CD1c-positive myeloid dendritic cell (primary cell): ENCODE measurements around the gene RHBDD1.

Experiments used
- DNase-seq: peaks from one replicate; pipeline ENCODE4 v3.0.0-alpha.2; 2016; ENCODE audit errors: extremely low spot score

RHBDD1 gene

DNA sequence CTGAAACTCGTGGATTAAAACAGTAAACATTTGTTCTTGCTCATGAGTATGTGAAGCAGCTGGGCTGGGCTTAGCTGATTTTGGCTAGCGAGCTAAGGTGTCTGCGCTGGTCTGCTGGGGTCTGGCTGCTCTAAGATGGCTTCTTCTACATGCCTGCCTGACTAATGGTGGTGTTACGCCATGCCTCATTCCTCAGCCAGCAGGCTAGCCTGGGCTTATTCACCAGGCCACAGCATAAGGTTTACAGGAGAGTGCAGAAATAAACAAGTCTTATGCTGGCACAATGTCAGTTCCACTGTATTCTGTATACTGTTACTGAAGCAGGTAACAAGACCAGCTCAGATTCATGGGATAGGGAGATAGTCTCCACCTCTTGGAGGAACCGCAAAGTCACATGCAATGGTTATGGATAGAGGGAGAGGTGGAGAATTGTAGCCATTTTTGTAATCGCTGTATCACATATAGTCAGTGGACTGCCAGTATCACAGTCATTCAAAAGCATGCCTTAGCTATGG is 80.0 kb downstream of the RHBDD1 start:
- DNase-seq, result no peak

- DNase-seq, result no peak
Measured at GRCh38 chr2:226916669-226917068, 80.8 kb downstream of the RHBDD1 start.

- no peak for DNase-seq
Measured at GRCh38 chr2:226932443-226932842, 96.6 kb downstream of the RHBDD1 start.

- DNase-seq, result no peak
Measured at GRCh38 chr2:226934546-226935201, 98.8 kb downstream of the RHBDD1 start.

- no peak for DNase-seq
Measured at GRCh38 chr2:226943862-226944620, 108.2 kb downstream of the RHBDD1 start.

GRCh38 chr2:226953206-226953605 is 117.4 kb downstream of the RHBDD1 start:
- DNase-seq, result no peak

DNA sequence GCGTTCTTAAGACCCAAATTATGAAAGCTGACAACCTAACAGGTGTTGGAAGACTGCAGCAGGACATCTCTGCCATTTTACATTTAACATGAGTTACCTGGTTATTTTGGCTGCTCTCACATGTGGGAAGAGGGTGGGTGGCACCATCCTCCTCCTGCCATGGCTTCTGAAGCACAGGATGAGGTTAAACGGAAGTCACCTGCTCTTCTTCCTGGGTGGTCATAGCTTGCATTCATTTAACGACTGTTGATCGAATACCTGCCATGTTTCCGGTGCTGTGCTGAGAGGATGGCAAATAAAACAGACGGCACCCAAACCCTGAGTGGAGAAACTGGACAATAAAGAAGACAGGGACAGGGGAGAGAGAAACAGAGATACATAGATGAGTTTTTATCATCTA is 118.0 kb downstream of the RHBDD1 start:
- DNase-seq, result no peak

- DNase-seq, result no peak
Measured at GRCh38 chr2:226956659-226957058, 120.8 kb downstream of the RHBDD1 start.

DNA sequence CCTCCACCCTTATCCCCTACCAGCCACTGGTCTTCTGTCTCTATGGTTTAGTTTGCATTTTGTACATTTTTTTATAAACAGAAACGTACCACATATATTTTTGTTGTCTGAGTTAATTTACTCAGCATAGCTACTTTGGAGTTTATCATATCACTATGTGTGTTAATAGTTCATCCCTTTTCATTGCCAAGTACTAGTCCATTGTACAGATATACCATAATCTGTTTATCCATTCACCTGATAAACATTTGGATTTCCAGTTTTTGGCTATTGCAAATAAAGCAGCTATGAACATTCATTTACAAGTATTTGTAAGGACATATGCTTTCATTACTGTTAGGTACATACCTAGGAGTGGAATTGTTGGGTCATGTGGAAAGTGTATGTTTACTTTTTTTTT is 123.6 kb downstream of the RHBDD1 start:
- DNase-seq, result no peak

GRCh38 chr2:226962176-226962773 is 126.4 kb downstream of the RHBDD1 start:
- no peak for DNase-seq

DNA sequence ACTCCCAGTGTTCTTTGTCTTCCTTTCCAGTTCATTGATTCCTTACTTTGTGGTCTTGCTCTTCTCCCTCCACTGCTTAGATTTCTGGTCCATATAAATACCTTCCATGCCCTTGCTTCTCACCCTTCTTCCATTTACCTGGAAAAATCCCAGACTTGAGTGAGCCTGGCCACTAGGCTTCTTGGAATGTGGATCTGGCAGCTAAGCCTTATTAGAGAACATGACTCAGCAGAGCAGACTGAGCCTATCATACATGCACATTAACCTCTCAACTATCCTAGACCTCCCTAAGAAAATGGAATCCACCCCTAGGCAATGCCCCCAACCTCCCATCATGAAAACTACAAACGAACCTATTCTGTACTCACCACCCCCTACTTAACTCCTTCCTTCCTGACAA is 127.7 kb downstream of the RHBDD1 start:
- no peak for DNase-seq

DNA sequence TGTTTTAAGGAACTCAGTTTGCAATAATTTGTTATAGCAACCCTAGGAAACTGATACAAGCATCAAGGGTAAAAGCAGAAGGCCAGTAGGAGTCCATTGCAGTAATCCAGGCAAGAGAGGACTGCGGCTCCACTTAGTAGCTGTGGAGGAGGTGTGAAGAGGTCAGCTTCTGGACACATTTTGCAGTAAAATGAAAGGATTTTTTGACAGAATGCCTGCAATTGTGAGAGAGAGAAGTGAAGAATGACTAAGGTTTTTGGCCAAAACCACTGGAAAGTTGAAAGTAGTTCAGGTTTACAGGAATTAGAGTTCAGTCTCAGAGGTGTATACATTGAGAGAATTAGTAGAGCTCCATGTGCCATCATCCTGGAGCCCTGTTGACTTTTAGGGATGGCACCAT is 129.5 kb downstream of the RHBDD1 start:
- no peak for DNase-seq

DNA sequence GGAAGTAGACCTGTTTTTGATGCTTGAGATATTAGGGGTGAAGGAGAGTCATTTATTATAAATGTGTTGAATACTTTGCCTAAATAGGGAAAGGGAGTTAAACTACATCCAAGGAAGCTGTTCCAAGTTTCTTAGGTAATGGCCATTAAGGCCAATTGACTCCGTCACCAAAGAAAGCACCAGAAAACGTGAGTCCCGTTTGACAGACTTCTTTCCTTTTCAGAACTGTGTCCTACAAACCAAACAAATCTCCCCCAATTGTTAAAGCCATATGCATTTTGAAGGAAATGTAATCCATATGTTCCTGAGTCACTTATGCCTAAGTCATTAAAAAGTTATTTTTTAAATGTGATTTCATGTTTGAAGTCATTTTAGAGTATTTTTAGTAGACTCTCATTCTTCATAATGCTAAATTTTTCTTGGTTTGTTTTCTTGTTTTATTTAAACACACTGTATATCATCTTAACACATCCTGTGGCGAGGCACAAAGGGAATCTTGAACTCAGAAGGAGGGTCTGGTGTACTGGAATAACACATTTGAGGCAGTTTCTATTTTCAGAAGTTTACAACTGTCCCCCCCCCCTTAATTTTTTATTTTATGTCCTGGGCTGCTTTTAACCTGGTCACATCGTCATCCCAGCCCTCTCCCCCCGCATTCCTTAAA is 133.7 kb downstream of the RHBDD1 start:
- DNase-seq, result no peak

- no peak for DNase-seq
Measured at GRCh38 chr2:226970362-226970761, 134.5 kb downstream of the RHBDD1 start.

DNA sequence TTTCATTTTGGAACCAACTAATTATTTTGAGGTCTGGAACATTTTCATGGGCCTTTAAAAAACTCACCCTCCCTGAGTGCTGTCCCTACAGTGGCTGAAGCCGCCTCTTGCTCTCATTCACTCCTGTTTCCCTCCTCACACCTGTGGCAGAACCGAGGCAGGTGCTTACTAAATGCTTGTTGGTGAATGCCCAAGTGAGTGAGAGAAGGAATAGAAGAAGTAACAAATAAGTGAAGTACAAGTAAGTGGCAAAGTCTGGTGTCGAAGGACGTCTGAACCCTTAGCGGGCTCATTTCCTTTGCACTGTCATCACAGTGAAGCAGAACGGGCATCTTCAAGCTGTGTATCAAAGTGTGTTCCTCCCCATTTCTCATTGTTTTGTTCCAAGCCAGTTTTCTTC is 135.2 kb downstream of the RHBDD1 start:
- DNase-seq, result no peak

DNA sequence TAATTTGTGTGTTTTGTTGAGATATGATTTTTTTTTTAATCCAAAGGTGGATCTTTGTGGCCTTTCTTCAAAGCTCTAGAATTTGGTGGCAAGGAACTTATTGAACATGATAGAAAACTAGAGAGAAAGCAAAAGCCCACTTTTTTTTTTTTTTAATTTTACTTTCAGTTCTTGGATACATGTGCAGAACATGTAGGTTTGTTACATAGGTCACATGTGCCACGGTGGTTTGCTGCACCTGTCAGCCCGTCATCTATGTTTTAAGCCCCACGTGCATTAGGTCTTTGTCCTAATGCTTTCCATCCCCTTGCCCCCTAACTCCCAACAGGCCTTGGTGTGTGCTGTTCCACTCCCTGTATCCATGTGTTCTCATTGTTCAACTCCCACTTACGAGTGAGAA is 135.9 kb downstream of the RHBDD1 start:
- no peak for DNase-seq

DNA sequence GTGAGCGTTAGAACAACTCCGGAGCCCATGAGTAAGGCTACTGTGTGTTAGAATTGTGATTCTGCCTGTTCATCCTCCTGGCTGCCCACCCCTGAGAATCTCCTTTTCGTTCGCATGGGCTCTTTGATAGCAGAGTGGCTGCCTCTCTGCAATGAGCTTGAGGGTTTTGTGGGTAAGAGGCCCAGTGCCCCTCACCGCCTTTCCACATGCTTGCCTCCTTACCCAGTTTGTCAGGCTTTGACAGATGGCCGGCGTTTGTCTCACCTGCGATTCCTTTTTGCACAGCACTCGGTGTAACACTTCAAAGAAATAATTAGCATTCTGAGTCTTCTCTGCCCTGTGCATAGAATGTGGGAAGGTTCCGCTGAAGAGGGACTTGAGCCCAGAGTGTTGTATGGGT is 138.0 kb downstream of the RHBDD1 start:
- no peak for DNase-seq

DNA sequence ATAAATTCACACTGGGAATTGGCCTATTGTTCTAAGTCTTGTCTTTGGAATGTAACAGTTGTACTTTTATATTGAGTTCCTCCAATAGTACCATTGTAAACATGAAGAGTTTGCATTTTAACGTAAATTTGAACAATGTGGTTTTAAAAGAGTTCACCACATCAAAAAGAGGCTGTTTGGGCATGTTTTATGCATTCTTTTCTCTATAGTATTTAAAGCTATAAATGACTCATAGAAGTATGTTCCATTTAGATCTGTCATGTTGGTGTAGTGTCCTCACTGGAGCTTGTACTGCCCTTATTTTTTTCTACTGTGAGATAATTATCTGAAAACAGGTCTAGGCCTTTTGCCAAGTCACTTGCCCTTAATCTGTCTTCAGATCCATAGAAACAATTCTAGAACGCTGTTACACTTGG is 141.9 kb downstream of the RHBDD1 start:
- DNase-seq, result no peak

DNA sequence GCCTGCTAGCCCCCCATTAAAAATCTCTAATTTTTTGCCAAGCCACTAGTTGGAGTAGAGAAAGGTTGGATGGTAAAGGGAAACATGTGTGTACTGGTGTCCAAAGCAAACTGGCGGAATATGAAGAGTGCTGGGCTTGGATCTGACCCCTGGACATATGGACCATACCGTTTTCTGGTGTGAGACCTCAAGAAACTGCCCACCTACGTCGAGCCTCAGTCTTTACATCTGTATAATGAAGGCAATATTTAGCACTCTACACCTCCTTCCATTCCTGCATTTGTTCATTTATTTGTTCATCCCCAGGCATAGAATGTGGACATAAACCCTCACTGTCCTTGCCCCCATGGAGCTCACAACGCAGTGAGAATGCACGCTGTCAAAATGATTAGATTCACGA is 142.4 kb downstream of the RHBDD1 start:
- no peak for DNase-seq

GRCh38 chr2:226979004-226979403 is 143.2 kb downstream of the RHBDD1 start:
- DNase-seq, result no peak

DNA sequence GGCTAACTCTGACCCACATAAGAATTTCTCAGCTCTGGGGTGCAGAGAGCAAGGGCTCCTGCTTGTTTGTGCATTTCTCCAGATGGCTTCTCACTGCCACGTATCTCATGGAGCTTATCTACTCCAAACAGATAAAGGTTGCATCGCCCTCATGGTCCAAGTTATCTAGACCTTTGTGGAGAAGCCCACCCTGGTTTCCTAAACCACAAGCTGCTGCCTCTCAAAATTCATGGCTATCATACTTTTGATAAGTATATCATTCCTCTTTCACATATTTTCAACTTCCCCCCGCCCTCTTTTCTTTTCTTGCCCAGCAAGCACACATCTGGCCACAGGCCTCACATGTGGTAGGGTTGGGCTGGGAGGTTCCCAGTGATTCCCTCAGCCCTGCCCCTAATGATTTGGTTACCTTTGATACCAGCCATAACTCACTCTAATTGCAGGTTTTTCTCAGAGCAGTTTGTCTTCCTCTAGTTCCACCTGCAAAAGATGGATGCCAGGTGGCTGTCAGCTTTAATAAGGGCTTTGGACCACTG is 146.0 kb downstream of the RHBDD1 start:
- DNase-seq, result no peak
